Measurements from ENCODE around the gene PDE8A. TPM values are rescaled to one million over a fixed set of nuclear protein-coding genes. Genes with fewer than 3 reads are reported as not detected.

The PDE8A gene
- total and polyA plus RNA-seq, 11 donors: 9.4 to 21.5 (median 15.9) TPM

DNA sequence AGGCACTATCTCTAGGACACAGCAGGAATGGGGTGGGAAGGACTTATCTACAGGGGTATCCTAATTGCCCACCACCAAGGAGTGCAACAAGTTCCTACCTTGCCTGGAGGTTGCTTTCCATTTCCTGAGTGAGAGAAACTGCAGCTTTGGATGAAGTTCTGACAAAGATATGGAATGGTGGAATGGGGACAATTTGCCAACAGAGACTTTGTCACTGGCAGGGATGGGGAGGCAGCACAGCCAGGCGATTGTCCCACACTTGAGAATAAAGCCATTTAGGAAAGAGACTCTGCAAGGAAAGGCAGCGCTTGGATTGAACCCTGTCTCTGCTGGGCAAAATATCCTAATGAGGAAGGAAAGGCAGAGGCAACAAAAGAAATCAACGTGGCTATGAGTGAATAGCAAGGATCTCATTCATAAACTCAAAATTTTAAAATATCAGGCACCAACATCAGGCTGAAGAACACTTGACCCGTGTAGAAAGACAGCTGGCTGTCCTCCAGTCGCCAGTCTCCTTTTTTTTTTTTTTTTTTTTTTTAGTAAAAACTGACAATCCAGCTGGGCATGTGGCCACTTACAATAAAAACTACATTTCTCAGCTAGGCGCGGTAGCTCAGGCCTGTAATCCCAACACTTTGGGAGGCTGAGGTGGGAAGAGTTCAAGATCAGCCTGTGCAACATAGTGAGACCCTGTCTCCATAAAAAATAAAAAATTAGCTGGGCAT lies 31.6 kb upstream of the PDE8A start:
- intact Hi-C loops (cut with DNase I): loop anchor here in 3 of 10 donors (5.0 to 10.0 kb wide), 3 partner anchors 55 to 222 kb away; no protein-coding TSS in a partner anchor

GRCh38 chr15:84950570-84951111 lies 31.0 kb upstream of the PDE8A start:
- H3K27ac ChIP-seq: no peak overlapping the region
- intact Hi-C loops (cut with DNase I): loop anchor here in 3 of 10 donors (5.0 to 10.0 kb wide), 3 partner anchors 54 to 222 kb away; no protein-coding TSS in a partner anchor
- ATAC-seq (no peak), DNase-seq (no peak)
- H3K36me3 ChIP-seq: no peaks in the 10 kb centered on the region
- no peaks in the 10 kb centered on the region for H3K9me3 ChIP-seq
- no peak for TF ChIP-seq CTCF (IDR thresholded peaks at IDR 0.05)
- TF ChIP-seq POLR2A (IDR thresholded peaks at IDR 0.05): no peak
- no peak overlapping the region for H3K4me3 ChIP-seq
- 89 to 93% (median 92%) methylated on average over 7 of the region's 7 CpGs for whole genome bisulfite sequencing, 4 donors
- peaks cover 0 to 26% (median 14%) of the 10 kb centered on the region in 12 donors for H3K4me1 ChIP-seq
- H3K27me3 ChIP-seq: no peaks in the 10 kb centered on the region

More for the DNA sequence above, 31.6 kb upstream of the PDE8A start:
- TF ChIP-seq POLR2A (IDR thresholded peaks at IDR 0.05) (no peak), CTCF (IDR thresholded peaks at IDR 0.05) (no peak)
- Histone ChIP-seq H3K9me3 (no peaks in the 10 kb centered on the region), H3K27me3 (no peaks in the 10 kb centered on the region), H3K4me3 (no peak overlapping the region), H3K36me3 (no peaks in the 10 kb centered on the region), H3K4me1 (peaks cover 0 to 25% (median 11%) of the 10 kb centered on the region in 12 donors), H3K27ac (no peak overlapping the region)
- ATAC-seq: no peak
- 74 to 85% (median 77%) methylated on average over 7 of the region's 7 CpGs for WGBS, 4 donors
- no peak for DNase-seq

- peaks cover 0 to 30% (median 19%) of the 10 kb centered on the region in 12 donors for H3K4me1 ChIP-seq
- no peak for TF ChIP-seq CTCF (IDR thresholded peaks at IDR 0.05)
- no peak for TF ChIP-seq POLR2A (IDR thresholded peaks at IDR 0.05)
- H3K4me3 ChIP-seq: no peak overlapping the region
- WGBS, 4 donors: 80 to 87% (median 86%) methylated on average over 5 of the region's 5 CpGs
- no peaks in the 10 kb centered on the region for H3K27me3 ChIP-seq
- ATAC-seq: no peak
- intact Hi-C loops (cut with DNase I): loop anchor here in 3 of 10 donors (5.0 to 10.0 kb wide), 3 partner anchors 53 to 221 kb away; no protein-coding TSS in a partner anchor
- no peak for DNase-seq
- H3K36me3 ChIP-seq: no peaks in the 10 kb centered on the region
- H3K27ac ChIP-seq: no peak overlapping the region
- H3K9me3 ChIP-seq: no peaks in the 10 kb centered on the region
Observed at GRCh38 chr15:84951736-84952135, 29.9 kb upstream of the PDE8A start.

DNA sequence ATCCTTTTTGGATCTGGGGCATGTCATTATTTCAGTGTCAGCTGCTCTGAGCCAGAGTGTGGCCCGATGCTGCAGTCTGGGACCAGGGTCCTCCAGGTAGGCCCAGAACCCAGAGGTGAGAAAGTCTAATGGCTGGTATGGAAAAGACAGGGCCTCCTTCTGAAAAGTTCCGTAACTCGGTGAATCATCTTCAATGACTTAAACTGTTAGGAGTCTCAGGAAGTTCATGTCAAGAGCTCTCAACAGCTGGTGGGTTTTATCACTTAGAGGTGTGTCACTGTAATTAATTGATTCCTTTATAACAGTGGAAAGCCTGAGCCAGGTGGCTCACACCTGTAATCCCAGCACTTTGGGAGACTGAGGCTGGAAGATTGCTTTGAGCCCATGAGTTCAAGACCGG lies 28.5 kb upstream of the PDE8A start:
- TF ChIP-seq POLR2A (IDR thresholded peaks at IDR 0.05) (no peak), CTCF (IDR thresholded peaks at IDR 0.05) (no peak)
- H3K27me3 ChIP-seq: no peaks in the 10 kb centered on the region
- H3K9me3 ChIP-seq: no peaks in the 10 kb centered on the region
- ATAC-seq (no peak), DNase-seq (peak in 1 of 5 donors; percentile 3)
- H3K4me1 ChIP-seq: peaks cover 0 to 21% (median 10%) of the 10 kb centered on the region in 12 donors
- H3K27ac ChIP-seq: no peak overlapping the region
- 87 to 95% (median 91%) methylated on average over 4 of the region's 4 CpGs for WGBS, 4 donors
- H3K4me3 ChIP-seq: no peak overlapping the region
- intact Hi-C loops (cut with DNase I): loop anchor here in 3 of 10 donors (5.0 to 10.0 kb wide), 3 partner anchors 52 to 219 kb away; no protein-coding TSS in a partner anchor
- no peaks in the 10 kb centered on the region for H3K36me3 ChIP-seq
